Stimulated activated CD4-positive, alpha-beta T cell treated with anti-CD3 and anti-CD28 coated beads, Interleukin-12 subunit alpha, Interleukin-12 subunit beta, amount 100 ng/mL, for 4 hours (primary cell): ENCODE results near the gene KCNJ10.

Source experiments
- DNase-seq: peaks from one replicate; pipeline ENCODE4 v3.0.0-alpha.2; 2020

The KCNJ10 gene

GRCh38 chr1:160020196-160020595, 49.8 kb downstream of the KCNJ10 start:
- no peak for DNase-seq

- no peak for DNase-seq
These were observed 51.1 kb downstream of the KCNJ10 start for GRCh38 chr1:160018900-160019299.

GRCh38 chr1:160018347-160018746, 51.6 kb downstream of the KCNJ10 start:
- no peak for DNase-seq

GRCh38 chr1:160017592-160017991, 52.4 kb downstream of the KCNJ10 start:
- DNase-seq: no peak

GRCh38 chr1:160011781-160012180, 58.2 kb downstream of the KCNJ10 start:
- no peak for DNase-seq

- no peak for DNase-seq
These were observed 60.2 kb downstream of the KCNJ10 start for GRCh38 chr1:160009801-160010200.

- DNase-seq: no peak
These were observed 60.9 kb downstream of the KCNJ10 start for GRCh38 chr1:160009081-160009480.

GRCh38 chr1:160007577-160008200, 62.3 kb downstream of the KCNJ10 start:
- DNase-seq: no peak

- DNase-seq: peak; percentile 67
These were observed 63.5 kb downstream of the KCNJ10 start for GRCh38 chr1:160006312-160006940.

- no peak for DNase-seq
These were observed 64.9 kb downstream of the KCNJ10 start for GRCh38 chr1:160005070-160005469.

- no peak for DNase-seq
These were observed 65.5 kb downstream of the KCNJ10 start for GRCh38 chr1:160004425-160004824.

GRCh38 chr1:160004001-160004400, 66.0 kb downstream of the KCNJ10 start:
- no peak for DNase-seq

GRCh38 chr1:160001440-160001839, 68.5 kb downstream of the KCNJ10 start:
- DNase-seq: no peak

GRCh38 chr1:159999204-159999603, 70.8 kb downstream of the KCNJ10 start:
- DNase-seq: no peak

GRCh38 chr1:159996653-159997052, 73.3 kb downstream of the KCNJ10 start:
- no peak for DNase-seq

GRCh38 chr1:159994896-159995295, 75.1 kb downstream of the KCNJ10 start:
- DNase-seq: no peak

GRCh38 chr1:159993911-159994310, 76.0 kb downstream of the KCNJ10 start:
- DNase-seq: no peak

- no peak for DNase-seq
These were observed 77.8 kb downstream of the KCNJ10 start for GRCh38 chr1:159992161-159992560.

- no peak for DNase-seq
These were observed 78.4 kb downstream of the KCNJ10 start for GRCh38 chr1:159991513-159991912.

- DNase-seq: no peak
These were observed 80.0 kb downstream of the KCNJ10 start for GRCh38 chr1:159990005-159990404.

GRCh38 chr1:159989581-159989980, 80.4 kb downstream of the KCNJ10 start:
- DNase-seq: no peak

GRCh38 chr1:159988006-159988405, 82.0 kb downstream of the KCNJ10 start:
- DNase-seq: no peak

GRCh38 chr1:159987186-159987585, 82.8 kb downstream of the KCNJ10 start:
- no peak for DNase-seq

- no peak for DNase-seq
These were observed 83.4 kb downstream of the KCNJ10 start for GRCh38 chr1:159986531-159986930.

- DNase-seq: no peak
These were observed 83.9 kb downstream of the KCNJ10 start for GRCh38 chr1:159986093-159986492.
